Endothelial cell of umbilical vein (primary cell): ENCODE results near the gene WFIKKN1.

Experiments
- POLR2A ChIP-seq: IDR thresholded peaks from 2 replicates; pipeline ENCODE4 v1.6.1; 2012; ENCODE audit warnings: low read depth, mild to moderate bottlenecking, control low read depth, low read length
- POLR2AphosphoS5 ChIP-seq: IDR thresholded peaks from 2 replicates; pipeline ENCODE4 v1.6.1; 2012; ENCODE audit warnings: low read depth, mild to moderate bottlenecking, control low read depth, low read length, moderate library complexity; ENCODE audit not compliant: insufficient read depth
- TF ChIP-seq, protein P1 (sequence below), 2 donors: IDR thresholded peaks; 1 replicate in 1 of 2; 2 replicates in 1 of 2; pipeline ENCODE4 v1.5.1; 2011; ENCODE audit warnings: low read length in 2 of 2, mild to moderate bottlenecking in 2 of 2, moderate library complexity in 2 of 2, control low read depth in 1 of 2, inconsistent platforms in 1 of 2, low read depth in 1 of 2; ENCODE audit not compliant: insufficient read depth in 1 of 2; ENCODE audit errors: extremely low read depth in 1 of 2
- TF ChIP-seq, protein P2 (sequence below): IDR thresholded peaks from 2 replicates; pipeline ENCODE4 v1.6.1; 2011; ENCODE audit not compliant: insufficient read depth, insufficient read length

DNA sequence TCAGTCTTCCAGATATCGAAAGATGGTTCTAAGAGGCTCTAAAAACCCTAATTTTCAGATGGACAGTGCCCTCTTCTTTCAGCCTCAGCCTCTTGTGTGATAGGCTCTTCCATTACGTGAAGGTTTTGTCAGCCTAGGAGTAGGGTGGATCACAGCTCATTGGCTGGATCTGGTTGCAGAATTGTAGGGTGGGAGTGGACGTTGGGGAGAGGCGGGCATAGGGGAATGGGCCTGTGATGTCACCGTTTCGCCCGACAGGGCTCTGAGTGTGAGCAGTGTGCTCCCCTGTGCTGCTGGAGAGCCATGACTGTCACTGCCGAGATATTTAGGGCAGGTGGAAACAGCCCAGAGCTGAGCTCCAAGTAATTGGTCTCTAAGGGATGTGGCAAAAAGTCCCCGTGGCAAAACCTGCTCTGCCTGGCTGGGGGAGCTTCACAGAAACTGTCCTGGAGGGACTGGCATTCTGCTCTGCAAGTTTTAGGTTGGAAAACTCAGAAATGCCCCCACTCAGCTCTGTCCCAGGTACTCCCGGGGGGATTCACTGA lies 6.2 kb upstream of the WFIKKN1 start:
- TF ChIP-seq, protein P1, sequence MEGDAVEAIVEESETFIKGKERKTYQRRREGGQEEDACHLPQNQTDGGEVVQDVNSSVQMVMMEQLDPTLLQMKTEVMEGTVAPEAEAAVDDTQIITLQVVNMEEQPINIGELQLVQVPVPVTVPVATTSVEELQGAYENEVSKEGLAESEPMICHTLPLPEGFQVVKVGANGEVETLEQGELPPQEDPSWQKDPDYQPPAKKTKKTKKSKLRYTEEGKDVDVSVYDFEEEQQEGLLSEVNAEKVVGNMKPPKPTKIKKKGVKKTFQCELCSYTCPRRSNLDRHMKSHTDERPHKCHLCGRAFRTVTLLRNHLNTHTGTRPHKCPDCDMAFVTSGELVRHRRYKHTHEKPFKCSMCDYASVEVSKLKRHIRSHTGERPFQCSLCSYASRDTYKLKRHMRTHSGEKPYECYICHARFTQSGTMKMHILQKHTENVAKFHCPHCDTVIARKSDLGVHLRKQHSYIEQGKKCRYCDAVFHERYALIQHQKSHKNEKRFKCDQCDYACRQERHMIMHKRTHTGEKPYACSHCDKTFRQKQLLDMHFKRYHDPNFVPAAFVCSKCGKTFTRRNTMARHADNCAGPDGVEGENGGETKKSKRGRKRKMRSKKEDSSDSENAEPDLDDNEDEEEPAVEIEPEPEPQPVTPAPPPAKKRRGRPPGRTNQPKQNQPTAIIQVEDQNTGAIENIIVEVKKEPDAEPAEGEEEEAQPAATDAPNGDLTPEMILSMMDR (IDR thresholded peaks at IDR 0.05; ENCODE audit: extremely low read depth in 1 of 2, insufficient read depth in 1 of 2, low read depth in 1 of 2, low read length in 2 of 2) = no peak
- TF ChIP-seq, protein P2, sequence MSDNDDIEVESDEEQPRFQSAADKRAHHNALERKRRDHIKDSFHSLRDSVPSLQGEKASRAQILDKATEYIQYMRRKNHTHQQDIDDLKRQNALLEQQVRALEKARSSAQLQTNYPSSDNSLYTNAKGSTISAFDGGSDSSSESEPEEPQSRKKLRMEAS = no peak
- TF ChIP-seq POLR2A (no peak), POLR2AphosphoS5 (no peak)
